ENCODE data around the gene SAMD4A.
"Not testable (repeated sequence)": the region's sequence is repeated elsewhere in the genome, so short reads cannot be mapped to it uniquely, and the experiment has no call there.

SAMD4A gene

GRCh38 chr14:54599966-54600716 lies 33.2 kb downstream of the SAMD4A start:
- DNase-seq: no peak

GRCh38 chr14:54600717-54601109 lies 33.8 kb downstream of the SAMD4A start:
- DNase-seq: no peak

GRCh38 chr14:54603362-54603761 lies 36.4 kb downstream of the SAMD4A start:
- DNase-seq: no peak

- DNase-seq: no peak
Measured at GRCh38 chr14:54606178-54606577, 39.2 kb downstream of the SAMD4A start.

- DNase-seq: no peak
Measured at GRCh38 chr14:54606631-54607133, 39.8 kb downstream of the SAMD4A start.

GRCh38 chr14:54609576-54609975 lies 42.6 kb downstream of the SAMD4A start:
- no peak for DNase-seq

- DNase-seq: no peak
Measured at GRCh38 chr14:54610051-54610977, 43.4 kb downstream of the SAMD4A start.

GRCh38 chr14:54614296-54614695 lies 47.4 kb downstream of the SAMD4A start:
- DNase-seq: no peak

- DNase-seq: no peak
Measured at GRCh38 chr14:54617467-54617866, 50.5 kb downstream of the SAMD4A start.

GRCh38 chr14:54621686-54622085 lies 54.8 kb downstream of the SAMD4A start:
- no peak for DNase-seq

- peak; percentile 66 for DNase-seq
Measured at GRCh38 chr14:54622192-54622958, 55.4 kb downstream of the SAMD4A start.

GRCh38 chr14:54623279-54624004 lies 56.5 kb downstream of the SAMD4A start:
- no peak for DNase-seq

GRCh38 chr14:54624005-54624358 lies 57.1 kb downstream of the SAMD4A start:
- not testable (repeated sequence) for DNase-seq

- no peak for DNase-seq
Measured at GRCh38 chr14:54625112-54625511, 58.2 kb downstream of the SAMD4A start.

GRCh38 chr14:54627219-54627539 lies 60.3 kb downstream of the SAMD4A start:
- no peak for DNase-seq

GRCh38 chr14:54627540-54628363 lies 60.8 kb downstream of the SAMD4A start:
- DNase-seq: peak; percentile 11

GRCh38 chr14:54629183-54629582 lies 62.3 kb downstream of the SAMD4A start:
- DNase-seq: no peak

GRCh38 chr14:54629635-54630360 lies 62.9 kb downstream of the SAMD4A start:
- no peak for DNase-seq

- DNase-seq: no peak
Measured at GRCh38 chr14:54631016-54631415, 64.1 kb downstream of the SAMD4A start.

GRCh38 chr14:54632452-54632851 lies 65.5 kb downstream of the SAMD4A start:
- DNase-seq: no peak

- DNase-seq: no peak
Measured at GRCh38 chr14:54633076-54633475, 66.1 kb downstream of the SAMD4A start.
